CD14-positive monocyte (primary cell): ENCODE data around the gene AGFG1. TPM values are rescaled to one million over a fixed set of nuclear protein-coding genes. Genes with fewer than 3 reads are reported as not detected.

ENCODE experiments used
- DNase-seq, 3 donors: peaks; one replicate each; pipeline ENCODE4 v3.0.0-alpha.2; 2011 to 2022
- H2AFZ ChIP-seq: 2 replicates; pipeline ENCODE4 v1.6.0; 2012; ENCODE audit warnings: mild to moderate bottlenecking, low read depth, low read length, inconsistent platforms; ENCODE audit not compliant: insufficient read depth, poor library complexity, severe bottlenecking
- H3K27ac ChIP-seq, 2 donors: 1 replicate in 1 of 2; 2 replicates in 1 of 2; pipeline ENCODE4 v1.5.1; 2012 to 2013; ENCODE audit warnings: low read length in 2 of 2, control low read depth in 1 of 2, inconsistent platforms in 1 of 2, low read depth in 1 of 2, mild to moderate bottlenecking in 1 of 2
- H3K27me3 ChIP-seq, 2 donors: one replicate each; pipeline versions ENCODE4 v1.6.0 to v1.6.1; 2011 to 2013; ENCODE audit warnings: low read length in 2 of 2; ENCODE audit not compliant: control insufficient read depth in 2 of 2, insufficient read depth in 2 of 2
- H3K36me3 ChIP-seq, 2 donors: replicated peaks in 1 of 2; 1 replicate in 1 of 2; 2 replicates in 1 of 2; pipeline versions ENCODE4 v1.5.1 to v1.6.1; 2012 to 2013; ENCODE audit warnings: low read length in 2 of 2, control low read depth in 1 of 2, inconsistent platforms in 1 of 2, mild to moderate bottlenecking in 1 of 2; ENCODE audit not compliant: insufficient read depth in 2 of 2, control insufficient read depth in 1 of 2
- H3K4me1 ChIP-seq, 2 donors: 1 replicate in 1 of 2; 2 replicates in 1 of 2; pipeline versions ENCODE4 v1.5.1 to v1.6.1; 2012 to 2013; ENCODE audit warnings: low read length in 2 of 2, control low read depth in 1 of 2, inconsistent platforms in 1 of 2, mild to moderate bottlenecking in 1 of 2, moderate library complexity in 1 of 2; ENCODE audit not compliant: insufficient read depth in 2 of 2, control insufficient read depth in 1 of 2
- H3K4me2 ChIP-seq: replicated peaks from 2 replicates; pipeline ENCODE3; 2012; ENCODE audit warnings: low read length, moderate library complexity, mild to moderate bottlenecking; ENCODE audit not compliant: poor library complexity, severe bottlenecking; ENCODE audit errors: extremely low read depth
- H3K4me3 ChIP-seq, 3 experiments: fragments of 200-600 bp in 1 of 3; sonication (generic) in 1 of 3; replicated peaks in 1 of 3; 1 replicate in 2 of 3; 2 replicates in 1 of 3; pipeline ENCODE4 v1.5.1; 2011 to 2013; ENCODE audit warnings: low read length in 3 of 3, mild to moderate bottlenecking in 3 of 3, control low read depth in 2 of 3, low read depth in 2 of 3, inconsistent platforms in 1 of 3, moderate library complexity in 1 of 3
- H3K79me2 ChIP-seq: 2 replicates; pipeline ENCODE4 v1.6.0; 2012; ENCODE audit warnings: mild to moderate bottlenecking, control low read depth, inconsistent platforms, low read length, moderate library complexity; ENCODE audit not compliant: insufficient read depth
- H3K9ac ChIP-seq: 2 replicates; pipeline ENCODE4 v1.6.0; 2017; ENCODE audit warnings: low read length, mild to moderate bottlenecking; ENCODE audit not compliant: insufficient read depth, poor library complexity, severe bottlenecking
- H3K9me3 ChIP-seq, 2 donors: replicated peaks in 1 of 2; 1 replicate in 1 of 2; 2 replicates in 1 of 2; pipeline versions ENCODE4 v1.5.1 to v1.6.1; 2012 to 2013; ENCODE audit warnings: low read length in 2 of 2, control low read depth in 1 of 2; ENCODE audit not compliant: control insufficient read depth in 1 of 2, insufficient read depth in 1 of 2
- H4K20me1 ChIP-seq: 2 replicates; pipeline ENCODE4 v1.6.0; 2012; ENCODE audit warnings: mild to moderate bottlenecking, low read length, control low read depth, moderate library complexity; ENCODE audit not compliant: insufficient read depth
- H3K27ac Mint-ChIP-seq, 7 donors: one replicate each; pipeline ENCODE4 v1.8.0; 2020; ENCODE audit warnings: mild to moderate bottlenecking in 7 of 7, mixed read lengths in 7 of 7, moderate library complexity in 6 of 7, inconsistent platforms in 2 of 7
- H3K27me3 Mint-ChIP-seq, 3 donors: one replicate each; pipeline ENCODE4 v1.8.0; 2021 to 2022; ENCODE audit warnings: low read depth in 3 of 3, mild to moderate bottlenecking in 3 of 3, mixed read lengths in 3 of 3, moderate library complexity in 3 of 3, inconsistent platforms in 1 of 3
- H3K36me3 Mint-ChIP-seq, 2 donors: one replicate each; pipeline ENCODE4 v1.8.0; 2020; ENCODE audit warnings: mixed read lengths in 2 of 2, inconsistent platforms in 1 of 2, mild to moderate bottlenecking in 1 of 2
- H3K4me1 Mint-ChIP-seq: one replicate; pipeline ENCODE4 v1.8.0; 2020; ENCODE audit warnings: mild to moderate bottlenecking, mixed read lengths
- H3K4me3 Mint-ChIP-seq, 2 donors: one replicate each; pipeline ENCODE4 v1.8.0; 2020; ENCODE audit warnings: mild to moderate bottlenecking in 2 of 2, mixed read lengths in 2 of 2, moderate library complexity in 1 of 2
- H3K9me3 Mint-ChIP-seq, 7 donors: one replicate each; pipeline ENCODE4 v1.8.0; 2020 to 2022; ENCODE audit warnings: mixed read lengths in 7 of 7, mild to moderate bottlenecking in 6 of 7, moderate library complexity in 6 of 7, inconsistent platforms in 2 of 7
- CTCF ChIP-seq: fragments of 200-600 bp; IDR thresholded peaks from one replicate; pipeline ENCODE4 v1.8.0; 2022; ENCODE audit warnings: antibody characterized with exemption, mild to moderate bottlenecking
- WGBS: methylation state at CpG from one replicate; pipeline ENCODE4 v1.1.5; 2013; ENCODE audit warnings: missing lambda C conversion rate; ENCODE audit not compliant: insufficient coverage; 5-methylcytosine and 5-hydroxymethylcytosine counted together
- intact Hi-C, 2 donors: fragments of 100-400 bp; cut with micrococcal nuclease; formaldehyde crosslinking; loops; one replicate each; pipeline versions ENCODE4 v1.15.0 to v1.15.1; 2023
- polyA plus RNA-seq, 3 donors: library from polyadenylated mRNA; depleted of rRNA in 1 of 3; unstranded in 2 of 3; stranded (reverse) in 1 of 3; fragments of 300-500 nt in 2 of 3; fragments of >200 nt in 1 of 3; fragmentation: Illumina TruSeq in 2 of 3; gene quantifications; 1 replicate in 2 of 3; 2 replicates in 1 of 3; pipeline ENCODE4 v1.2.3, GENCODE V29; 2012 to 2021

The AGFG1 gene
- polyA plus RNA-seq, 3 donors, result 17.3 to 76.1 (median 56.9) TPM

GRCh38 chr2:227528803-227529202 is 56.8 kb downstream of the AGFG1 start:
- peaks cover 94 to 98% of the 10 kb centered on the region in 2 donors for H3K36me3 ChIP-seq
- H3K36me3 Mint-ChIP-seq, result peaks cover 72 to 78% of the 10 kb centered on the region in 2 donors

GRCh38 chr2:227529871-227530270 is 57.9 kb downstream of the AGFG1 start:
- Histone ChIP-seq H3K36me3 (peaks cover 94 to 98% of the 10 kb centered on the region in 2 donors), H3K27ac (no peak overlapping the region), H3K27me3 (no peaks in the 10 kb centered on the region), H3K4me2 (no peak overlapping the region), H3K4me3 (no peak overlapping the region), H3K9ac (no peak overlapping the region), H4K20me1 (peaks cover 96% of the 10 kb centered on the region), H2AFZ (no peak overlapping the region), H3K79me2 (peaks cover 55% of the 10 kb centered on the region), H3K4me1 (no peaks in the 10 kb centered on the region), H3K9me3 (no peaks in the 10 kb centered on the region)
- no peak for DNase-seq
- intact Hi-C loops, result no loop called here
- Mint-ChIP-seq H3K36me3 (peaks cover 69 to 78% of the 10 kb centered on the region in 2 donors), H3K9me3 (no peaks in the 10 kb centered on the region), H3K4me3 (no peak overlapping the region), H3K27me3 (no peaks in the 10 kb centered on the region), H3K4me1 (no peaks in the 10 kb centered on the region), H3K27ac (no peak overlapping the region)
- WGBS, result no CpG with 5 or more reads among the region's 2 CpGs
- TF ChIP-seq CTCF, result no peak

More at GRCh38 chr2:227528803-227529202, 56.8 kb downstream of the AGFG1 start:
- H3K9ac ChIP-seq, result no peak overlapping the region
- H3K4me2 ChIP-seq, result no peak overlapping the region
- H3K4me1 ChIP-seq, result no peaks in the 10 kb centered on the region
- peaks cover 96% of the 10 kb centered on the region for H4K20me1 ChIP-seq
- WGBS, result no CpG with 5 or more reads among the region's 1 CpG
- no peak overlapping the region for H3K4me3 ChIP-seq
- H3K27me3 ChIP-seq, result no peaks in the 10 kb centered on the region
- intact Hi-C loops, result no loop called here
- no peak overlapping the region for H3K27ac ChIP-seq
- Mint-ChIP-seq H3K4me3 (no peak overlapping the region), H3K9me3 (no peaks in the 10 kb centered on the region), H3K4me1 (no peaks in the 10 kb centered on the region), H3K27me3 (no peaks in the 10 kb centered on the region), H3K27ac (no peak overlapping the region)
- TF ChIP-seq CTCF, result no peak
- no peaks in the 10 kb centered on the region for H3K9me3 ChIP-seq
- peaks cover 65% of the 10 kb centered on the region for H3K79me2 ChIP-seq
- H2AFZ ChIP-seq, result no peak overlapping the region
- no peak for DNase-seq
